GM18867 (cell line): Measurements from ENCODE around the gene S100A6.
"Not testable (repeated sequence)": the region's sequence is repeated elsewhere in the genome, so short reads cannot be mapped to it uniquely, and the experiment has no call there.

Source experiments
- ATAC-seq: cut with Tn5 transposase; IDR thresholded peaks from one replicate; pipeline ENCODE4 v1.9.1; 2021; ENCODE audit warnings: mild to moderate bottlenecking, moderate library complexity; ENCODE audit not compliant: unreplicated experiment

The S100A6 gene

GRCh38 chr1:153535242-153536011 lies at the start of gene S100A6:
Gene S100A6, minus strand, starts transcription at chr1:153535991. Its CDS starts 652 bp downstream, at chr1:153535339.
- ATAC-seq: peak; percentile 35

- ATAC-seq: no peak
Observed at GRCh38 chr1:153585006-153585405, 49.2 kb upstream of the S100A6 start.

GRCh38 chr1:153583976-153584375 lies 48.2 kb upstream of the S100A6 start:
- ATAC-seq: no peak

- not testable (repeated sequence) for ATAC-seq
Observed at GRCh38 chr1:153583514-153583913, 47.7 kb upstream of the S100A6 start.

GRCh38 chr1:153582836-153583235 lies 47.0 kb upstream of the S100A6 start:
- not testable (repeated sequence) for ATAC-seq

- ATAC-seq: no peak
Observed at GRCh38 chr1:153578936-153579335, 43.1 kb upstream of the S100A6 start.

- no peak for ATAC-seq
Observed at GRCh38 chr1:153578490-153578889, 42.7 kb upstream of the S100A6 start.

- no peak for ATAC-seq
Observed at GRCh38 chr1:153577624-153578051, 41.8 kb upstream of the S100A6 start.

GRCh38 chr1:153577138-153577537 lies 41.3 kb upstream of the S100A6 start:
- no peak for ATAC-seq

- ATAC-seq: not testable (repeated sequence)
Observed at GRCh38 chr1:153575497-153575896, 39.7 kb upstream of the S100A6 start.

- ATAC-seq: not testable (repeated sequence)
Observed at GRCh38 chr1:153575081-153575491, 39.3 kb upstream of the S100A6 start.

- no peak for ATAC-seq
Observed at GRCh38 chr1:153573351-153573750, 37.6 kb upstream of the S100A6 start.

- ATAC-seq: peak; percentile 79
Observed at GRCh38 chr1:153572569-153573015, 36.8 kb upstream of the S100A6 start.

GRCh38 chr1:153571706-153572105 lies 35.9 kb upstream of the S100A6 start:
- ATAC-seq: no peak

- ATAC-seq: no peak
Observed at GRCh38 chr1:153570874-153571273, 35.1 kb upstream of the S100A6 start.

GRCh38 chr1:153569465-153569864 lies 33.7 kb upstream of the S100A6 start:
- ATAC-seq: no peak

- peak; percentile 33 for ATAC-seq
Observed at GRCh38 chr1:153568367-153569099, 32.7 kb upstream of the S100A6 start.

GRCh38 chr1:153567621-153568366 lies 32.0 kb upstream of the S100A6 start:
- ATAC-seq: no peak

- ATAC-seq: no peak
Observed at GRCh38 chr1:153566414-153567371, 30.9 kb upstream of the S100A6 start.
